ENCODE results near the gene DCP1B.
"Not testable (repeated sequence)": the region's sequence is repeated elsewhere in the genome, so short reads cannot be mapped to it uniquely, and the experiment has no call there.

- TF ChIP-seq, protein P1, sequence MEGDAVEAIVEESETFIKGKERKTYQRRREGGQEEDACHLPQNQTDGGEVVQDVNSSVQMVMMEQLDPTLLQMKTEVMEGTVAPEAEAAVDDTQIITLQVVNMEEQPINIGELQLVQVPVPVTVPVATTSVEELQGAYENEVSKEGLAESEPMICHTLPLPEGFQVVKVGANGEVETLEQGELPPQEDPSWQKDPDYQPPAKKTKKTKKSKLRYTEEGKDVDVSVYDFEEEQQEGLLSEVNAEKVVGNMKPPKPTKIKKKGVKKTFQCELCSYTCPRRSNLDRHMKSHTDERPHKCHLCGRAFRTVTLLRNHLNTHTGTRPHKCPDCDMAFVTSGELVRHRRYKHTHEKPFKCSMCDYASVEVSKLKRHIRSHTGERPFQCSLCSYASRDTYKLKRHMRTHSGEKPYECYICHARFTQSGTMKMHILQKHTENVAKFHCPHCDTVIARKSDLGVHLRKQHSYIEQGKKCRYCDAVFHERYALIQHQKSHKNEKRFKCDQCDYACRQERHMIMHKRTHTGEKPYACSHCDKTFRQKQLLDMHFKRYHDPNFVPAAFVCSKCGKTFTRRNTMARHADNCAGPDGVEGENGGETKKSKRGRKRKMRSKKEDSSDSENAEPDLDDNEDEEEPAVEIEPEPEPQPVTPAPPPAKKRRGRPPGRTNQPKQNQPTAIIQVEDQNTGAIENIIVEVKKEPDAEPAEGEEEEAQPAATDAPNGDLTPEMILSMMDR (IDR thresholded peaks at IDR 0.05 in 8 of 11, conservative IDR thresholded peaks at IDR 0.05 in 3 of 11) = not testable (repeated sequence)
- TF ChIP-seq POLR2AphosphoS5 (IDR thresholded peaks at IDR 0.05) = not testable (repeated sequence)
Observed at GRCh38 chr12:1945502-1945901, 58.8 kb downstream of the DCP1B start.
